ENCODE data around the gene SSC5D. TPM values are rescaled to one million over a fixed set of nuclear protein-coding genes. Genes with fewer than 3 reads are reported as not detected.

Gene SSC5D
- total and polyA plus RNA-seq, 2 experiments from 2014 or later, result 0.23 to 0.69 TPM

- TF ChIP-seq ETS1 (IDR thresholded peaks at IDR 0.05) (no peak), POLR2AphosphoS5 (IDR thresholded peaks at IDR 0.05; ENCODE audit: low read depth) (no peak), ZNF462 (CRISPR knock-in tag; IDR thresholded peaks at IDR 0.05) (no peak), CTCF (conservative IDR thresholded peaks at IDR 0.05; ENCODE audit: low read depth in 2 of 2) (no peak), EZH2phosphoT487 (IDR thresholded peaks at IDR 0.05; ENCODE audit: unreplicated experiment) (no peak), JUNB (IDR thresholded peaks at IDR 0.05; ENCODE audit: unreplicated experiment) (no peak), EZH2 (IDR thresholded peaks at IDR 0.05; ENCODE audit: low read depth, unreplicated experiment) (no peak), ZNF114 (CRISPR knock-in tag; IDR thresholded peaks at IDR 0.05) (no peak), REST (IDR thresholded peaks at IDR 0.05; ENCODE audit: unreplicated experiment) (no peak), ZNF331 (CRISPR knock-in tag; IDR thresholded peaks at IDR 0.05; ENCODE audit: low read depth) (no peak), CREB1 (CRISPR knock-in tag; IDR thresholded peaks at IDR 0.05; ENCODE audit: low read depth) (no peak), STAT1 (IDR thresholded peaks at IDR 0.05; ENCODE audit: unreplicated experiment) (no peak), NANOG (IDR thresholded peaks at IDR 0.05; ENCODE audit: borderline replicate concordance) (no peak)
- H2AFZ ChIP-seq, result no peak overlapping the region
- peaks cover 32% of the 10 kb centered on the region for H3K27me3 Mint-ChIP-seq (ENCODE audit: insufficient read depth, low read depth, poor library complexity)
Measured at GRCh38 chr19:55500368-55500952, 12.2 kb downstream of the SSC5D start.

More at GRCh38 chr19:55500368-55500952, 12.2 kb downstream of the SSC5D start:
- H3K27ac Mint-ChIP-seq, result no peak overlapping the region
- peaks cover 21% of the 10 kb centered on the region for H3K9me3 Mint-ChIP-seq
- H3K27me3 ChIP-seq (ENCODE audit: insufficient read depth), result peaks cover 32% of the 10 kb centered on the region
- H3F3A ChIP-seq (replicated peaks; ENCODE audit: low read depth), result no peaks in the 10 kb centered on the region
- peaks cover 15% of the 10 kb centered on the region for H3K36me3 Mint-ChIP-seq (ENCODE audit: low read depth)
- H3K4me1 ChIP-seq (ENCODE audit: insufficient read depth), result peaks cover 9% of the 10 kb centered on the region; the same call in 1 of the 2 replicates
- ATAC-seq (no peak), DNase-seq (ENCODE audit: low spot score) (no peak)
- H3K4me2 ChIP-seq, result no peak overlapping the region
- no peaks in the 10 kb centered on the region for H3K36me3 ChIP-seq (ENCODE audit: insufficient read depth)
- no peak overlapping the region for H3K27ac ChIP-seq (ENCODE audit: low read depth)
- peaks cover 10% of the 10 kb centered on the region for H3K4me1 Mint-ChIP-seq
- no peaks in the 10 kb centered on the region for H3K79me2 ChIP-seq (replicated peaks; ENCODE audit: insufficient read depth)
- no peaks in the 10 kb centered on the region for H3K9me2 ChIP-seq (ENCODE audit: insufficient read depth)
- no peak overlapping the region for H3K4me3 Mint-ChIP-seq
- no peaks in the 10 kb centered on the region for H4K20me1 ChIP-seq (replicated peaks; ENCODE audit: insufficient read depth)
- no peak overlapping the region for H3K4me3 ChIP-seq
